NCI-H128 (cell line): ENCODE measurements around the gene MTIF3.
"Not testable (repeated sequence)": the region's sequence is repeated elsewhere in the genome, so short reads cannot be mapped to it uniquely, and the experiment has no call there.

Source experiments
- DNase-seq: peaks from one replicate; lab custom pipeline; 2025; ENCODE audit not compliant: unreplicated experiment; lab: John Stamatoyannopoulos, UW

MTIF3 gene

DNA sequence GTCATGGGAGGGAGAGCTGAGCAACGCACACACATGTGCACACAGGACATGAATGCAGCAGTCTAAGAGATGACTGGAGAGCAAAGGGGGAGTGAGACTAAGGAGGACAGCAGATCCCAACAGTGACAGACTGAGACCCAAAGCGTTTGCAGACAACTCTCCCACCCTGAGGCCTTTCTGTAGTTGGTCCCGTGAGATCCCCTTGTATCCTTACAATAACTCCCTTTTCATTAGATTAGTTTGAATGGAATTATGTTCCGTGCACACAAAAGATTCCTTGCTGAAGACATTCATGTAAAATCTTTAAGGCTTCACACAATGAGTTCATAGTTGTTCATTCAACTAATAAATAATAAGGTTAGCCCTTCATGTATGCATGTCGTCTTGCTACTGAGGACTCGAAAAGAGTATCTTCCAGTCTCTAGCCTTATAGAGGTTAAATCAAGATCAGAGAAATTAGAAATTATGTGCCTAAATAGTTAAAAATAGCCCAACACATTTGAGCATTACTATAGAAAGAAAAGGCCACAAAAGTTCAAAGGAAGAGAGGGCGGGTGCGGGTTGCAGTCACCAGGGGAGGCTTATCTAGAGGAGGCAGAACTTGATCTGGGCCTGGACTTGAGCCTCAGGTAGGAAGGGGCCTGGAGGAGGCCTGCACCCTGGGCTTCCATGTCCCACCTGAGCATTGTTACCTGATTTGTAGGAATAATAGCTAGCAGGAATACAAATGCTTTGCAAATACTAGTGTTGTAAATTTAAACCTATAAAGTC lies 29.1 kb downstream of the MTIF3 start:
- DNase-seq: no peak

DNA sequence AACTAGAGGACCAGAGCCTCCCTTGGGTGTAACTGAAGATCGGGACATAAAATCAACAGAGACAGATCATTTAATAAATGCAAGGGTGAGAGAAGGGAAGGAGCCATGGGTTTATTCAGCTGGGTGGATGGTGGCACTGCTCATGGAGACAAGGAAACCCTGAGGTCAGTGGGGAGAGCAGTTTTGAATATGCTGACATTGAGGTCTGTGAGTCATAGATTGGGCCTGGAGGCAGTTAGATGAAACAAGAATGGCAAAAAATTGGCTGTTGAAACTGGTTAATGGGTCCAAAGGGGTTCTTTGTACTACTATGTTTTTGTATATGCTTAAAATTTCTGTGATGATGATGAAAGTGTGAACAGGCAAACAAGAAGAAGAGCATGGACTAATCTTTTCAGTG lies 31.0 kb downstream of the MTIF3 start:
- no peak for DNase-seq

DNA sequence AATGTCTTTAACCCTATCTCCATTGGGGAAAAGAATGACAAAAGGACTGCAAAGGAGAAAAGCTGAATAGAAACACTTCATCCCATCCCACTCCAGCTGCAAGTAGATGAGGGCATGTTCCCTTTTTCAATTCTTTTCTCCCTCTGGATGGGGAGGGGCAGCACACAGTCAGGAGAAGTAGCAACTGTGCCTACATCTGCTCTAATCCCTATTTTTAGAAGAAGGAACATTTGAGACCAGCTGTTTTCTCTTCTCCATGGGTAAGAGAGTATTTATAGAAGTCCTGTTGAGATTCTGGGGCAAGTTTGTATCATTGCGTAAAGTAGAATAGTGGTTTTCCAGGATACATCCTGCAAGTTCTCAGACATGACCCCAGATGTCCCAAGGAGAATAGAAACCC lies 35.2 kb downstream of the MTIF3 start:
- no peak for DNase-seq

DNA sequence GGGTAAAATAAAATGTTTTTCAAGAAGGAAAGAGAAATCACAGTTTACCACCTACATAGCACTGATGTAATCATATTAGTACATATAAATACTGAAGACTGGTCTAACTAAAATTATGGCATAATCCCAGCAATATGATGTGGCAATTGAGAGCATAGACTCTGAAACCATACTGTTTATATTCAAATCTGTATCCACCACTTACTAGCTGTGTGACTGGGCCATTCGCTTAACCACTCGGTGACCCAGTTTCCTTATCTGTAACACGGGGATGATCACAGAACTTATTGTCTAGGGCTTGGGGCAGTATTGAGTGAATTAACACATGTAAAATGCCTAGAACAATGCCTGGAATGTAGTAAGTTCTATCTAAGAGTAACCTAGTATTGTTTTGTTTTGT lies 39.0 kb downstream of the MTIF3 start:
- no peak for DNase-seq

DNA sequence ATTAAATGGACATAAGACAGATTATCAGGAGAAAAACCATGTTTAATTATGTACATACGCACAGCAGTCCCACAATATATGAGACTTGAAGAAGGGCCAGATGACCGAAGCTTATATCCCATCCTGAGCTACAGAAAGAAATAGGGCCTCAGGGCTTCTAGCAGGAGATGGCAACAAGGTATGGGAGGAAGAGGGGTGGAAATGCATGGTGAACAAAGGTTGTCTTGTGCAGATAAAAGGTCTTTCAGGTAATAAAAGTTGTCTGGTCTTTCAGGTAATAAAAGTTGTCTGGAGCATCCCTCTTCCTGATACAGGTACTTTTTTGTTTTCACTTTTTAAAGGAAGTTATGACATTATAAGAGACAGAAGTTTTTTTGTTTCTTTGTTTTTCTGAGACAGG lies 41.4 kb downstream of the MTIF3 start:
- no peak for DNase-seq

DNA sequence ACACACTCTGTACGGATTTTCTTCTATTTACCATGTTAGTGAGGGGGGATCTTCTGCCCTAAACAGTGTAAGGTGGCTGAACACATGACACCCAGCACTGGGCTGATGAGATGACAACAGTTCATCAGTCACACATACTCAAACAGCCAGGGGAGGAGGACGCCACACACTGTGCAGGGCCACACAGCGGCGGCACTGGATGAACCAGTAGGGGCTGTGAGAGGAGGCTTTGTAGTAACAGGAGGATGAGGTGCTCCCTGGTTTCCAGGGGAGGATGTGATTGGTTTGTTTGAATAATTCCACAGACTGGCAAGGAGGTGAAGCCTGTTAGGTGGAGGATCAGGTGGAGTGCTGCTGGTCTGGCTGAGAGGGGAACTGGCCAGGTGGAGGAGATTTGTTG lies 42.3 kb downstream of the MTIF3 start:
- no peak for DNase-seq

DNA sequence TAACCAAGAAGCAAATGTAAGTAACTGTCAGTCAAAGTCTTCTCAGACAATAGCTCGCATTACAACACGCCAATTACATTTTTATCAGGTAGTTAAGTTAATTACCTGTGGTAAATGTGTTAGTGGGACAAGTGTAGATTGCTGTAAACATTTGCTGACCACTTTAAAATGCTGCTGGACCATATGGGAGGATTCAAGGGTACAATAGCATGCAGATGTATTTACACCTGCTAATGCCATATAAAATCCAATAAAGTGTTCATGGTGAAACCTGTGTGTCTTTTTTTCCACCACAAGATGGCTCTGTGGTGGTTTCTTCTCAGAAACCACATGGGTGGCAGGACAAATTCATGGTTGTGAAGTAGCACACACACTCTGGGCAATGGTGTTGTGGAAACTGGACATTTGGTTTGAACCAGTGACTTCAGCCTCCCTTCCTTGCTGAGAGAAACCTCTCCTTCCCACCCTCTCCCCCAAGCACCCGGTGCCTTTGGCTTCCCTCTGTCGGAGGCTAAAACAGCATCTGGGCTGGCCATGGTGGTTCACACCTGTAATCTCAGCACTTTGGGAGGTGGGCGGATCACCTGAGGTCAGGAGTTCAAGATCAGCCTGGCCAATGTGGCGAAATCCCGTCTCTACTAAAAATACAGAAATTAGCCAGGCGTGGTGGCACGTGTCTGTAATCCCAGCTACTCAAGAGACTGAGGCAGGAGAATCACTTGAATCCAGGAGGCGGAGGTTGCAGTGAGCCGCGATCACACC lies 44.0 kb downstream of the MTIF3 start:
- no peak for DNase-seq

DNA sequence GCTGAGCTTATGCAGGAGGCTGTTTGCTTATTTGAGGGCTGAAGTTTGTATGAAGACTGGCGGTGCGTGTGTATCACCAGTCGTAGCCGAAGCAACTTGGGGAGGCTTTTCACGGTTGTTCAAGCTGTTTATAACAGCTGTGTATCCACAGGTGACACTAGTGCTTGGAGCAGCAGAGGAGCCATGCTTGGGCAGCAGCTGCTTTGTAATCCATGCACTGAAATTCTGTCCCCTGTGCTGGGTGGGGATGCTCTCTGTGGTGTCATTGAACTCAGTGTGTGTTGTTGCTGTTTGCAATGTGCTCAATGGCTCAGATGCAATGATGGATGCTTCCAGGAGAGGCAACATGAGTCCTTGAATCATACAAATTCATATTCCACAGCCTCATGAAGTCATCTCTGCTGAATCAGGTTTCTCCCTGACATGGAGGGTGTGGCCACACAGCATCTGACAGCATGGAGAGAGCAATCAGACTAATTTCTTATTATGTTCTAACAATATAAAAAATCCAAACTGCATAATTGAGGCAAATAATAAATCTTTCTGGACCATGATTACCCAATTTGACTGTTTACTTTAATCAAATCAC lies 44.7 kb downstream of the MTIF3 start:
- DNase-seq: no peak

DNA sequence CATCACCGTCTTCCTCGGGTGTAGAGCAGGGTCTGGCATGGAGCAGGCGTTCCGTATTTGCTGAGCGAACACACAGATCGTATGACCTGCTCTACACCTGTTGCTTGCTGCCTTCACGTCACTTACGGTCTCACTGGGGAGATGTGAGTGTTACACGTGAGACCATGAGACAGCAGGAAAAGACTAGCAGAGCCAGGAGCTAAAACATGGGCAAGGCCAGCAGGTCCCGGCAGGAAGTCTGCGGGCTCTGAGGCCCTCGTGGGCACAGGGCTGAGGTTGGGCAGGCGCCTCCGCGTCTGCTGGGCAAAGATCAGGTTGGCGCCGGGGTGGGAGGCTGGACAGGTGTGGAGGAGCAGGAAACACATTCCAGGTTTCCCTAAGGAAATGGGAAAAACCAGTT lies 45.7 kb downstream of the MTIF3 start:
- DNase-seq: no peak

DNA sequence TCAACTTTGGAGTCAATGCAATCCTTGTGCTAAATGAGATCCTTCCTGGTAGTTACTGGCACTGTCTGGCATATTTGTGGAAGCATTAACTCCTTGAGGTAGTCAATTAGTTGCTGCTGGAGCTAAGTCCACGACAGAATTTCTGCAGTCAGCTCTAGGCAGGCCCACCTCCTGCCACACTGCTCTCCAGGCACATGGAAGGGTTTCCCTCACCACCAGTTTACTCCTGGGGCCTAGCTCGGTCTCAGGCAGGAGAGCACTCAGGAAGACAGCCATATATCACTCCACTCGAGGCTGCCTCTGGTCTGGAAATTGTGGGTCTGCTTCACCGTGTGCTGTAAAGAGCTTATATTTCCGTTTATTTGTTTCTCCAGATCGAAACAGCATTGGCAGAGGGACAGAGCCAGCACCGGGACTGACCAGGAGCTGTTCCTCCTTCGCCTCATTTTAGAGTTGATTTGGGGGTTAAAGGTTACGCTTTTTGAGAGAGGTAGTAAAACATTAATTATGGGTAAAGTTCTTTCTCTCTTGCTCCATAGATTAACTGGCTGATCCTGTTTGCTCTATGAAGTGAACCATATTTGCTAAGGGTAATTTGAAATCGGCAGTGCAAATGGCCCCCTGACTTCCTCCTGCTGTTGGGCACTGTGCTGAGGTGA lies 46.5 kb downstream of the MTIF3 start:
- DNase-seq: no peak

DNA sequence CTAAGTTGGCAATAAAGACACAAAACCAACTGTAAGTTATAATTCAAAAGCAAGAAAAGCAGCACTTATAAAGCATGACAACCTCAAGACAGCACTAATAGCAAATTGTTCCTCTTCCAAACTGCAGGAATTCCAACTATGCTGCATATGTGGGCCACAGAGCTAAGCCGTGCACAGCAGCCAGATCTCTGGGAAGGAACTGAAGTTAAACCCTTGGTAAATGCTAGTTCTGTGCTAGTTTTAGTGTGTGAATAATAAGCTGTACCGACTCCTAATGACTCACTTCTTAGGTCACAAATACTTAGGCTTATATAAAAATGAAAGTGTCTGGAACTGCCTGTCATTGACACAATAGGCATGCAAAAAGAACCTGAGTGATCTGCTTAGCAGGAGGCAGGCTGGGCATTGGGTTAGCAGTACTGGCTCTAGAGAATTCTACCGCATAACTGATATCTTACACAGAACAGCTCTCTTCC lies 47.1 kb downstream of the MTIF3 start:
- no peak for DNase-seq

DNA sequence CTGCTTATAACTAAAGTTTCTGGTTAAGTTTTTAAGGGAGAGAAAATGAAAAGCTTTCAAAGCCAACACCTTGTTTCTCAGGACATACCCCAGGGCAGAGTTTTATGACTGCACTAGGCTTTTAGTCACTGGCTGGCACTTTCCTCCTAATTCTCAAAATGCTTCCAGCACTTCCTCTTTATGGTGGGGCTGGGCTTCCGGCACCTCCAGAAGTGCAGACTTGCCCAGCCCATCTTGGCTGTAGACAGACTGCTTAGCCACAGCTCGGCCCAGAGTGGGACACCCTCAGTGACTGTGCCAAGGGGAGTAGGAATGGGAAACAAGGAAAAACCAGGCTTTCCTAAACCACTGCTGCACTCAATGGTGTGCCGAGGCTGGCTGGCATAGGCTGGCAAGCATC lies 49.2 kb downstream of the MTIF3 start:
- DNase-seq: no peak

DNA sequence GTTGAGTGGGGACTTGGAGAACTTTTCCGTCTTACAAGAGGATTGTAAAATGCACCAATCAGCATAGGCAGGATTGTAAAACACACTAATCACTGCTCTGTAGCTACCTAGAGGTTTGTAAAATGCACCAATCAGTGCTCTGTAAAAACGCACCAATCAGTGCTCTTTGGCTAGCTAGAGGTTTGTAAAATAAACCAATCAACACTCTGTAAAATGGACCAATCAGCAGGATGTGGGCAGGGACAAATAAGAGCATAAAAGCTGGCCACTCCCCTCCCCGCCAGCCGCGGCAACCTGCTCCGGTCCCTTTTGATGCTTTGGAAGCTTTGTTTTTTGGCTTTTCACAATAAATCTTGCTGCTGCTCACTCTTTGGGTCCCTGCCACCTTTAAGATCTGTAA lies 50.0 kb downstream of the MTIF3 start:
- DNase-seq: not testable (repeated sequence)

DNA sequence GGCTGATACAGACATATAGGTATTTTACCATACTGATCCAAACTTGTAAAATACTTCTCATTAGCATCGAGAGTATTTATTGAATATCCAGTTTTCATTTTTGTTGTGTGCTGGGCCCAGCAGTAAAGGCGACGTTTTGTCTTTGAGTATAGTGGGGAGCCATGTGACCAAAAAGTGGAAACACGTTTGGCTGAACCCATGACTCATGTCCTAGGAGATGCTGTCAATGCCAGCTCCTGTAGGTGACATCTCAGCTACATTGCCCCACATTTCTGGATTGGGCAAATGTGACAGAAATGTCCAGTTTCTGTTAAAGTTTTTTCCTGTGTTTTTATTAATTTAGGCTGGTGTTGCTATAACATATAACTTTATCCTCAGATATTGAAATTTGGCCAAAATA lies 52.0 kb downstream of the MTIF3 start:
- no peak for DNase-seq

DNA sequence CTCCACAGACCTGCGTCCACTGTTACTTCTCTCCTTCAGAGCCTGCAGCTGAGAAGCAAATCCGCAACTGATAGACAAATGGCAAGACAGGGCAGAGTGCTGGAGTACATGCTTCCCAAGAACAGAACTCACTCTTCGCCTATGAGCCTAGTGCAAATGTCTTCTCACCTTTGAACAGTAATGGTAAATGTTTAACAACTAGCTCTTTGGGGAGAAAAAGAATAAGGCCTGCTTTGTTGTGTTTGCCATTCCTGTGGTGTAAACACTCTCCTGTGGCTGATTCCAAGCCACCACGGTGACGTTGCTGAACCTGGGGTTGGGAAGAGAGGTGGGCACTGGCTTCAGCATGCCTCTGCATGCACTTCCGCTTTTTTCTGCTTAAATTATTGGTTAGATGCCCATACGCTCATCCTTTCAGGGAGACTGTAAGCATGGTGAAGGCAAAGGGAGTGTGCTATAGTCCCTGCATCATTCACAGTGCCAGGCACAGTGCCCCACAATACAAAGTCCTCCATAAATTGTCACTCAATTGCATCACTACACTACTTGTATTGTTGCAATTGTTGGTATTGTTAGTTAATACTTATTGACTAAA lies 54.0 kb downstream of the MTIF3 start:
- no peak for DNase-seq

DNA sequence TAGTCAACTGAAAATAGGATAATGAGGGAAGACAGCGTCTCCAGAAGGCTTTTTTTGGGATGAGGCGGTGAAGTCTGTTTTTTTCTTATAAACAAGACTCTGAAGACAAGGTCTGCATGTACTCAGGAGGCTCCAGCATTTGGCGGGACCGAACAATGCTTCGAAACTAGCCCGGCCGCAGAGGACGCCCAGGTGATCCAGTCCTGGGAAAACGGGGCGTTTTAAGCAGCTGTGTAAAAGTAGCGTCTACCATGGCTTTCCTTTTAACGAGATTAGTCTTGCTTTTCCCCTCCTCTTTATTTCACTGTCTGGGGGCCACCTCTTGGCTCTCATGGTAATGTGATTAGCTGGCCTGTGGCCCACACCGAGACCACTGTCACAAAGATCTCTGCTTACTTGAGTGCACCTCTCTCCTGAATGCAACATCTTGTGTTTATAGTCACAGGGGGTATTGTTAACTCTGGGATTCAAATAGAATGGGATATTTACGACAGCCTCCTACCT lies 55.3 kb downstream of the MTIF3 start:
- DNase-seq: no peak

DNA sequence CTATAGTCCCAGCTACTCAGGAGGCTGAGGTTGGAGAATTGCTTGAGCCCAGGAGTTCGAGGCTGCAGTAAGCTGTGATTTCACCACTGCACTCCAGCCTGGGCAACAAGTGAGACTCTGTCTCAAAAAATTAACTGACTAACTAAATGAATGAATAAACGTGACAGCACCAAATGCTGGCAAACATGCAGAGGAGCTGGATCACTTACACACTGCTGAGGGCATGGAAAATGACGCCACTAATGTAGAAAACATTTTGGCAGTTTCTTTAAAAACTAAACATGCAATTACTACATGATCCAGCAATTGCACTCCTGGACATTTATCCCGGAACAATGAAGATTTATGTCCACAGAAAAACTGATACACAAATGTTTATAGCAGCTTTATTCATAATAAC lies 57.3 kb downstream of the MTIF3 start:
- DNase-seq: no peak

DNA sequence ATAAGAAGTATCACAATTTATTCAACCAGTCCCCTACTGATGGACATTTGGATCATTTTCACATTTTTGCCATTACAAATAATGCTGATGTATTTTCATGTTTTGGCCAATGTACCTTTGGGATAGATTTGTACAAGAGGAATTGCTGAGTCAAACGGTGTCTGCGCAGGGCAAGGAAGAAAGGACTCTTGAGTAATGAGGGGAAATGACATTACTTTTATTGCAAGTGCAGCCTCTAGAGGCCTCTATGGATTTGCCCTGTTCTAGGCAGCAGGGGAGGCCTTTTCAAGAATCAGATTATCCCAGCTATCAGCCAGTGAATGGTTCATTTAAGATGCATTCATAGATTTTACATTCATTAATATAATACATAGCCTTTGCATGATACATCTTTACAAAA lies 58.9 kb downstream of the MTIF3 start:
- no peak for DNase-seq

DNA sequence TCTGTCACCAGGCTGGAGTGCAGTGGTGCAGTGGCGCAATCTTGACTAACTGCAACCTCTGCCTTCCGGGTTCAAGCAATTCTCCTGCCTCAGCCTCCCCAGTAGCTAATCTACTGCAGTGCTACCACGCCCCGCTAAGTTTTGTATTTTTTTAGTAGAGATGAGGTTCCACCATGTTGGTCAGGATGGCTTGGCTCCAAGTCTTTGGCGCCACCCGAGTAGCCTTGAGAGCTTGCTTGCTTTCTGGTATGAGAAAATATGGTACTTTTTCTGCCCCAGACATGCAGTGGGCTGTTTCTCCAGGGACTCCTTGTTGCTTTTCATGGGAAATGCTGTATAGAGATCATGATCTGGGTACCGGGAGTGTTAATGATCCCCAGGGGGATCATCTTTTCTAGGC lies 60.5 kb downstream of the MTIF3 start:
- no peak for DNase-seq

DNA sequence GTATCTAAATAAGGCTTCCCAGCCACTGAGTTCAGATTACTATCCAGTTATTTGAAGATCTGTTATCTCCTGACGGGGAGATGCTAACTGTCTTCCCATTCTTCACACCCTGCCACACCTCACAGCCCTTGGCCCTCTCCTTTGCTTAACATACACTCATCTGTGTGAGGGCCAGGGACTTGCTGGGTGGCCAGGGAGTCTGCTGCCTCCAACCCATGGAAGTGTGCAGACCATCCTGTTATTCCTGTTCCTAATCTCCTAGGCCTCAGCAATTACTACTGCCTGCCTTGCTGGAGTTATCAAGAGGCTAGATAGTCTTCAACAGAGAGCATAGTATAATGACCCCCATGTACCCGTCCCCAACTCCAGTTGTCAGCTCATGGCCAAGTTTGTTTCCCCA lies 62.1 kb downstream of the MTIF3 start:
- no peak for DNase-seq
